ENCODE results near the gene A2M.
A peak's percentile ranks its signal among the peaks of the same experiment; 100 is the strongest.

Gene A2M

DNA sequence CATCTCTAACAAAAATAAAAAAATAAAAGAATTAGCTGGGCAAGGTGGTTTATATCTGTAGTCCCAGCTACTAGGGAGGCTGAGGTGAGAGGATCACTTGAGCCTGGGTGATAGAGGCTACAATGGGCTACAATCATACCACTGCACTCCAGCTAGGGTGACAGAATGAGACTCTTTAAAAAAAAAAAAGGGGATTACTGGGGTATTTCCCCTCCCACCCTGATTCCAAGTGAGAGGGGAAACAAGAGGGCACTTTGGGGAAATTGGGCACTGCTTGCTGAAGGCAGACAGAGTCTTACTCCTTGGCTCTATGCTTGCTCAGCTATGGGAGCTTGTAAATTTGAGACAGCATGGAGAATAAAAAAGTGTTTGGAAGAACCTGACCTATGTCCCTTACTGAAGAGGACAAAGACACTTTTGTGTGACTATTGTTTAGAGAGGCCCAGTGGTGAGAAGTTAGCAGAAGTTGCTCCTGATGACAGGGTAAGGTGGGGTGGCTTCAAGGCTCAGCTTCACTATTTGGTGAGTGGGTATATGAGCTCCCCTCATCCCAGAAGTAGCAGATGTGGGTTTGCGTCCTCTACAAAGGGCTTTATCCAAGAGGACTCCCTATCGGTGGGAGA lies 82.3 kb downstream of the A2M start:
- no peak for DNase-seq

DNA sequence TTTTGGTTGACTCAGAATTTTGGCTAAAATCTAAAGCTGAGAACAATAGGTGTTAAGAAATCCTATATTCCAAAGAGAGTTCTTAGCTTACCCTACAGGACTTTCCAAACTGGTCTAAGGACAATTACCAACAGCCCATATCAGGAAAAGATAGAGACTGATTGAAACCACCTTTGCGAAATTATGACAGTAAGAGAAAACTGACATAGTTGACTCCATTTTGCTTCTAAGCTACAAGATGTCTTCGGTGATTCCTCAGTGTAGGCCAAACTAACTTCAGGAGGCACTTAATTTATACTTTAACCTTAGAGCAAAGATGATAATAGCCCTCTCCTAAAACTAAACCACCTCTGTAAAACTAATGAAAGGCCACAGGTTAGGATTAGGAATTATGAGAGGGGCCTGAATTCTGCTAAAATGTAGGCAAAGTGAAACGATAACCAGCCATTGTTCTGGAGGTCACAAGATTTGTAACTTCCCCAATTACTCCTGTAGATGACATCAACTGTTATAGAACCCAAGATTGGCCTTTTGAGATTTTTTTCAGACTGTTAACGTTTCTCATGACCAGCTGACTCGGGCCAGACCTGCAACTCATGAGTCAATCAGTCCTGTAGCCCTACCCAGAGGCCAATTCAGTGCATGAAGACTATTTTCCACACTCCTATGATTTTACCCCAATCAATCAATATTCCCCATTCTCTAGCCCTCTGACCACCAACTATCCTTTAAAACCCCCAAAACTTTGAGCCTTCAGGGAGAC lies 83.3 kb downstream of the A2M start:
- DNase-seq, result no peak

DNA sequence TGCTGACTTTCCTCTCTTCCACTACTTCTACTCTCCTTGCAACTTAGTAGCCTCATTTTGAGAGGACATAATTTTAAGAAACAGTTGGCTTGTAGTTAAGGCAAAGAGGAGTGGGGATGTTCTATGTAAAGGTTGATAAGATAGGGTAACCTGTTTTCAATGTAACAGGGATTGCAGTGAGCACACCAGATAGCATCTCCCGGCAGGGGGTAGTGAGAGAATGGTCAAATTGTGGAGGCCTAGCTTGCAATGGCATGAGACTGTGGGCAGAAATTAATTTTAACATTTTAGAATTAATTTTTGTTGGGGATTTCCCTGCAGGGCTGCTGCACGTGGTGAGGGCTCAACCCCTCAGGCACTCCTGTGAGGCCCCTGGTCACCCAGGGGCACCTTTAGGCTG lies 84.9 kb downstream of the A2M start:
- DNase-seq, result no peak

DNA sequence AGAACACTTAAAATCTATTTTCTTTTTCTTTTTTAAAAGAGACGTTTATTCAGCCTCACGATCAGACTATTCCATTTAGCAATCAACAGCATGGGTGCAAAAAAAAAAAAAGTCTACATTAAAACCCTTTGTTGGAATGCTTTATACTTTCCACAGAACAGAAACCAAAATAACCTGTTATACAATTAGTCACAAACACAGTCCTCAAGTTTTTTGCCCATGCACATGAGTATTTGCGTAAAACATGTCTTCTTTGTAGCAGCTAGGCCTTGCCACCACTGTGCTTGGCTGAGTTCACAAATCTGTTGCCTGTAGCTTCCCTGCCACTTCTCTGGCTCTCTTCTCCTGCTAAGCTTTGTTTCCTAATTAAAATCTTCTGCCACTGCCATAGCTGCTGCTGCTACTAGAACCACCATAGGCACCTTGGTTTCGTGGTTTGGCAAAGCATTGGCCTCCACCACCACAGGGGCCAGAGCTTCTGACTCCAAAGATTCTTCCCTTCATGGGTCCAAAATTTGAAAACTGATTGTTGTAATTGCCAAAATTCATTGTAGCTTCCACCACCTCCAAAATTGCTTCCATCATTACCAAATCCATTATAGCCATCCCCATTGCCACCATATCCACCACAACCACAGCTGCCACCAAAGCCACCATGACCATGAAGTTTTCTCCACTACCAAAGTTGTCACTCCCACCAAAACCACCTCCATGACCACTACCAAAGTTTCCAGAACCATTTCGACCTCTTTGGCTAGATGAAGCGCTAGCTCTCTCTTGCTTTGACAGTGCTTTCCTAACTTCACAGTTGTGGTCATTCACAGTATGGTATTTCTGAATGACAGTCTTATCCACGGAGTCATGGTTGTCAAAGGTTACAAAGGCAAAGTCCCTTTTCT lies 88.3 kb downstream of the A2M start:
- DNase-seq, result peak; percentile 49

DNA sequence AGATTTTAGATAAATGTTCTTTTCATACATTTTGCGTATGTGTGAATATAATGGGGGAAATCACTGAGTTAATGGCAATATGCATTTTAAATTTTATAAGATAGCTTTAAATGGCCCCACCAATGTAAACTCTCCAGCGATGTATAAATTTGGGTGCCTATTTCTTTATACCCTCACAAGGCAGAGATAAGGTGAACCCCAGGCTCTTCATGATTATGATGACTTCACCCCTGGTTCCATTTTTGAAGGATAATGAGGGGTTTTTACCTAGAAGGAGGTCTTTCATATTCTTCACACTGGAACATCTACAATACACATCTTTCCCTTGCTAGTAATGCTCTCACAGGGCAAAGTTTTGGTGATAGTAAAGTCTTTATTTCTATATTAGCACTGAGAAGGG lies 91.2 kb downstream of the A2M start:
- DNase-seq, result no peak

DNA sequence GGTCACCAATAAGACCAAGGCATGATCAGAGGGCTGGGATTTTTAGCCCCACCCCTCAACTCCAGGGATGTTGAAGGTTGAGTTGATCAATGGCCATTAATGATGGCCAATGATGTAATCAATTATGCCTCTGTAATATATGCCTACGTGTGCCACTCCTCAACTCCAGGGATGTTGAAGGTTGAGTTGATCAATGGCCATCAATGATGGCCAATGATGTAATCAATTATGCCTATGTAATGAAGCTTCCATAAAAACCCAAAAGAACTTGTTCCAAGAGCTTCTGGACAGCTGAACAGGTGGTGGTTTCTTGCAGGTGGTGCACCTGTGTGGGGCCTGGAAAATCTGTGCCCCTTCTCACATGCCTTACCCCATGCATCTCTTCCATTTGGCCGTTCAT lies 93.1 kb downstream of the A2M start:
- no peak for DNase-seq
